NK-92 (cell line): ENCODE data around the gene SARS2.
A peak's percentile ranks its signal among the peaks of the same experiment; 100 is the strongest.
"Not testable (repeated sequence)": the region's sequence is repeated elsewhere in the genome, so short reads cannot be mapped to it uniquely, and the experiment has no call there.

Experiments
- DNase-seq: peaks from one replicate; lab custom pipeline; 2025; ENCODE audit not compliant: unreplicated experiment; lab: John Stamatoyannopoulos, UW

SARS2 gene

DNA sequence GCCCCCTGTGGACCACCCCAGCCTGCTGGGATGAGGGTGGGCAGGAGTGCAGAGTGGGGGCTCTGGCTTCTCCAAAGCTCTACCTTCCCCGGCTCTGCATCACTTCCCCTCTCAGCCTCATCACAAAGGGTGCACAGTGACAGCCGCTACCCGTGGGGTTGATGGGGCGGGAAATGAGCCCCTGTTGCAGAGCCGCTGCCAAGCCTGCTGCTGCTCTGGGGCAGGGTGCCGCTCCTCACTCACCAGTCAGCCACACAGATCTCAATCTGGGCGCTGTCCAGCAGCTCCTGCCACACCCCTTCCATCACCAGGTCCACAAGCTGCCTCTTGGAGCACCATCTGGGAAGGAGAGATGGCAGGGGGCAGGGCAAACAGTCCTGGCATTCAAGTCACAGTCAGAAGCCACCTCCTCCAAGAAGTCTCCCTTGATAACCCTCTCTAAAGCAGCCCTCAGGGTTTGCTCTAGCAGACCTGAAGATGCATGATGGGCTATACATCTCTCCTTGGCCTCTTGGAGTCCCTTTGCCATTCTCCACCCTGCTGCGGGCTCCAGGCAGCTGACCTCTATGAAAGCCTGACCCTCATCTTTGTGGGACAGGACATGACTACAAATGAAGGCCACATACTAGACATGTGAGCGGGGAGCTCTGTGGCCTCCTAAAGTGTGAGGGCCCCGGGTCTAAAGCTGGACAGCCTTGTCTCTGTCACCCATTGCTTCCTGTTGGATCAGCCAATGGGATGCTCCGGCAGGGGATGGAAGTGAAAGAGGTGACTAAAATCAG lies 15.9 kb upstream of the SARS2 start:
- no peak for DNase-seq

DNA sequence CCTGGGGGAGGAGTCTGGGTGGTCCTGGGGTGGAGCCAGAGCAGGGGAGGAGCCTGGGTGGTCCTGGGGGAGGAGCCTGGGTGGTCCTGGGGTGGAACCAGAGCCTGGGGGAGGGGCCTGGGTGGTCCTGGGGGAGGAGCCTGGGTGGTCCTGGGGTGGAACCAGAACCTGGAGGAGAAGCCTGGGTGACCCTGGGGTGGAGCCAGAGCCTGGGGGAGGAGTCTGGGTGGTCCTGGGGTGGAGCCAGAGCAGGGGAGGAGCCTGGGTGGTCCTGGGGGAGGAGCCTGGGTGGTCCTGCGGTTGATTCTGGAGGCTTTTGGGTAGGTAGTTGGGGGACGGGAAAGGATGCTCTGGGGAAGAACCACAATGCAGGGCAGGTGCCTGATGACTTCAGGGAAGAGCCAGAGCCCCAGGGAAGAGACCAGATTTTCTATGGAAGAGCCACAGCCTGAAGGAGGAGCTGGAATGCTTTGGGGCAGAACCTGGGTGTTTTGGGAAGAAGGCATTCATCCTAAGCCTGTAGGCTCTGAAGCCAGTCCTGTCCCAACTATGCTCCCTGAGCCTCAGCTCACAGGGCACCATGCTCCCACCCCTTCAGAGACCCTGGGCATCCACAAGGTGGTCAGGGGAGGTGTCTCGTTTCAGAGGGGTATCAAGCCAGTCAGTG lies 15.1 kb upstream of the SARS2 start:
- no peak for DNase-seq

- DNase-seq = no peak
Observed at GRCh38 chr19:38944981-38945506, 14.5 kb upstream of the SARS2 start.

DNA sequence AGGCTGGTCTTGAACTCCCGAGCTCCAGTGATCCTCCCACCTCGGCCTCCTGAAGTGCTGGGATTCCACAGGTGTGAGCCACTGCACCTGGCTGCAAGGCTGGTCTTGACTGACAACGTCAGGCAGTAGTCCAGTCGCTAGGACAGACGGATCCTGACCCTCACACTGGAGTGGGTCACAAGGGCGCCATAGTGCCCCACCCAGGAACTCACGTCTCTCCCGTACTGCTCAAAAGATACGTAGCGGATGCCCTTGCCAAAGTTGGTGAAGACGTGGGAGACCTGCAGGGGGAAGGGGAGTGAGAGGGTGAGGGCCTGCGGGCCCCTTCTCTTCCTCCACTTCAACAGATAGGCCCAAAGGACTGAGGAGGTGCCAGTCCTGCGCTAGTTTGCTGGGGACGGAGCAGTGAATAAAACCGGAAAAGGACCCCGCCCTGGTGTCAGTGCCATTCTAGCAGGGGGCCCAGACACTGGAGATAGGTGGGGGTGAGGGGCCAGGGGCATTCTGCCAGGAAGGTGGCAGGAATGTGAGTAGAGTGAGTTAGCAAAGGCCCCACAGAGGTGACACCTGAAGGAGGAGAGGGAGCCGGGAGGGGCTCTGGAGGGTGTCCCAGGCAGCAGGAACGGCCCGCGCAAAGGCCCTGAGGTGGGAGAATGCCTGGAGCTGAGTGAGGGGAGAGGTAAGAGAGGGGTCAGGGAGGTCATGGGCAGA lies 12.1 kb upstream of the SARS2 start:
- no peak for DNase-seq

- no peak for DNase-seq
Observed at GRCh38 chr19:38941979-38942378, 11.4 kb upstream of the SARS2 start.

DNA sequence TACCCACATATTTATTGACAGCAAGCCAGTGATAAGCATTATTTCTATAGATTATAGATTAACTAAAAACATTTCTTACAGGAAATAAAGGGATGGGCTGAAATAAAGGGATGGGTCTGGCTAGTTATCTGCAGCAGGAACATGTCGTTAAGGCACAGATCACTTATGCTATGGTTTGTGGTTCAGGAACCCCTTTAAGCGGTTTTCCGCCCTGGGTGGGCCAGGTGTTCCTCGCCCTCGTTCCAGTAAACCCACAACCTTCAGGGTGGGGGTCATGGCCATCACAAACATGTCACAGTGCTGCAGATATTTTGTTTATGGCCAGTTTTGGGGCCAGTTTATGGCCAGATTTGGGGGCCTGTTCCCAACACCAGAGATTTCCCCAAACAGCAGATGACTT lies 10.9 kb upstream of the SARS2 start:
- DNase-seq = not testable (repeated sequence)

DNA sequence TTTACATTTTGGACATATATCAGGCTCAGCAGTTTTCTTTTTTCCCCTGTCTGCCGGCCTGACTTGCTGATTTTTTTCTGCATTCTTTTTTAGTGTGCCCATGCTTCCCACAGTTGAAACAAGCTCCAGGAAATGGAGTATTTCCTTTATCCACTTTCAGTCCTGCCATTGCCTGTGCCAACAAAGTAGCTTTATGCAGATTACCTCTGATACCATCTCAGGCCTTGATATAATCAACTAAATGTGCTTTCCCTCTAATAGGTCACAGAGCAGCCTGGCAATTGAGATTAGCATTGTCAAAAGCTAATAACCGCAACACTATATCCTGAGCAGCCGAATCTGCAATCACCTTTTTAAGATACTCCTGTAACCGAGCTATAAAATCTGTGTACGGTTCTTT lies 9.4 kb upstream of the SARS2 start:
- no peak for DNase-seq

GRCh38 chr19:38933544-38933943 lies 3.0 kb upstream of the SARS2 start:
- DNase-seq = no peak

DNA sequence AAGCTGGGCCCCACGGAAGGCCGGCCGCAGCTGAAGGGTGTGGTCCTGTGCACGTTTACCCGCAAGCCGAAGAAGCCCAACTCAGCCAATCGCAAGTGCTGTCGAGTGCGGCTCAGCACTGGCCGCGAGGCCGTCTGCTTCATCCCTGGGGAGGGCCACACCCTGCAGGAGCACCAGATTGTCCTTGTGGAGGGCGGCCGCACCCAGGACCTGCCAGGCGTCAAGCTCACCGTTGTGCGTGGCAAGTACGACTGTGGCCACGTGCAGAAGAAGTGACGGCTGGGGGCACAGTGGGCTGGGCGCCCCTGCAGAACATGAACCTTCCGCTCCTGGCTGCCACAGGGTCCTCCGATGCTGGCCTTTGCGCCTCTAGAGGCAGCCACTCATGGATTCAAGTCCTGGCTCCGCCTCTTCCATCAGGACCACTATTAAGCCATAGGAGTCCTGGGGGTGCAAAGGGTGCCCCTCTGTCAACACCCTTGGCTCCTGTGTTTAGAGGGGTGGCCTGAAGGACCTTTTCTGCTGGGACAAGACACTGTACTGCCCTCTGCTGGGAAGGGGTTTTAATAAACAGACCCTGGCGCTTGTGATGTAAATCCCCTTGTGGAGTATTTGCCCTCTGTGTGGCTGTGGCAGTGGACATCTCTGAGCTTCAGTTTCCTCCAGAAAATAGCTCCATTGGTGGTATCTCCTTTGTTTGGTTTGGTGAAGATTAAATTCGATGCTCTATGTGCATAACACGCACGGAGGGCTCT lies 2.0 kb upstream of the SARS2 start:
- DNase-seq = no peak

- no peak for DNase-seq
Observed at GRCh38 chr19:38931521-38931793, 894 bp upstream of the SARS2 start.

- peak; percentile 93 for DNase-seq
Observed at GRCh38 chr19:38930776-38931520, 385 bp upstream of the SARS2 start, which contains the start of gene MRPS12. Gene MRPS12, plus strand, starts transcription at chr19:38930944. Its CDS starts 351 bp downstream, at chr19:38931295.

DNA sequence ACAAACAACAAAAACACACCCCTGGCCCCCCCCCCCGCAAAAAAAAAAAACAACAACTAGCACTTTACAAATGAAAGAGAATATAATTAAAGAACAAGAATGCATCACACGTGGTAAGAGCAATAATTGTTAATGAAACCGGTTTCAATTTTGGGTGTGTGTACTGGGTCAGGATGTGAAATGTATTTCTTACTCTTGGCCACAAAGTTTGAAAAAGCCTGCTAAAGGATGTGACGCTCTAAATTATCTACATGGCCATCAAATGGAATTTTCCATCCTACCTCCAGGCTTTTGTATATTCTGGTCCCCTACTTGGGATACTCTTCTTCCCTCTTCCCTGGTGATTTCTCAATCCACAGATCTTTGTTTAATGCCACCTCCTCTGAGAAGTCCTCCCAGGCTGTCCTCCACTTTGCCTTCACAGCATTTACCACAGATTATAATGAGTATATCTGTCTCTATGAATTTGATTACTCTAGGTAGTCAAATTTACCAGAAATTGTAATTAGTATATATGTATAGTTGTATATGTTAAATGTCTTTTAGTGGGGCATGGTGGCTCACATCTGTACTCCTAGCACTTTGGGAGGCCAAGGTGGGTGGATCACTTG lies 2.1 kb downstream of the SARS2 start:
- DNase-seq = no peak

GRCh38 chr19:38924388-38924787 lies 6.2 kb downstream of the SARS2 start:
- DNase-seq = no peak

DNA sequence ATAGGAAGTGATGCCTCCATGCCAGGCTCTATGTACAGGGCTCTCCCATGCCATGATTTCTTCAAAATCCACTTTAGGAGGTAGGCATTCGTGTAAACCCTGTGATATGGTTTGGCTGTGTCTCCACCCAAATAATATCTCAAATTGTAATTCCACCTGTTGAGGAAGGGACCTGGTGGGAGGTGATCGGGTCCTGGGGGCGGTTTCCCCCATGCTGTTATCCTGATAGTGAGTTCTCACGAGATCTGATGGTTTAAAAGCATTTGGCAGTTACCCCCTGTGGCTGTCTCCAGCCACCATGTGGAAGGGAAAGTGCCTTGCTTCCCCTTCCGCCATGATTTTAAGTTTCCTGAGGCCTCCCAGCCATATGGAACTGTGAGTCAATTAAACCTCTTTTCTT lies 8.1 kb downstream of the SARS2 start:
- no peak for DNase-seq

DNA sequence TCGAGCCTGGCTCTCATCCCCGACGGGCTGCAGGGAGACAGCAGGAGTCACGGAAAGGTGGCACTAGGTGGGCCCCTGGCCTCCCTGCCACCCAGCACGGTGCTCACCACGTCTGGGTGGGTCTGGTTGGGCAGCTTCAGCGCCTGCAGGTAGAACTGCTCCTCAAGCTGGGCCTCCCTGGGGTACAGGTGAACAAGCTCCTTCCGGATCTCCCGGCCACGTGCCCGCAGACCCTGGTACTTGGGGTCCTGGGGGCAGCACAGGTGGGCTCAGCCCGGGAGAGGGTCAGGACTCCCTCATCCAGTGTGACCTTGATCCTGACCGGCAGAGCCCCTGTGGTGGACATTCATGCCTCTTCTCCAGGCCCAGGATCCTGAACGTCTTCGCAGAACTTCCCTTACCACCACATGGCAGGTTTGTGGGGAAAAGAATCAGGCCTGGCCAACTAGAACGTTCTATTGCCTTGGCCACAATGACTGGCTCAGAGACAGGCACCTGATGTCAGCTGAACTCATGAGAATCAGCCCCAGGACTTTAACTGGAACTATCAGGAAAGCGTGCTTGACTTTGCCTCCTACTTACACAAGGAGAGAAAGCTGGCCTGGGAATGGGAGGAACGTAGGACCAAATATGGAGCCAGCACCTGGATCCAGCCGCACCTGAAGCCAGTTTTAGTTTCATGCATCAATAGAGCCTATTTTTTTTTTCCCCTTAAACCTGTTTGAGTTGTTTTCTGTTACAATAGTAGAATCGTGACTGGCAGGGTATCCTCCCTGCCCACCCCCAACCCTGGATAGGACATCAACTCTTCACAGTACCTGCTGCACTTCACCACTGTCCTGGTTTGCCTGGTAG lies 8.9 kb downstream of the SARS2 start:
- no peak for DNase-seq

- no peak for DNase-seq
Observed at GRCh38 chr19:38920602-38921419, 9.8 kb downstream of the SARS2 start.

- DNase-seq = no peak
Observed at GRCh38 chr19:38919837-38920601, 10.5 kb downstream of the SARS2 start.

DNA sequence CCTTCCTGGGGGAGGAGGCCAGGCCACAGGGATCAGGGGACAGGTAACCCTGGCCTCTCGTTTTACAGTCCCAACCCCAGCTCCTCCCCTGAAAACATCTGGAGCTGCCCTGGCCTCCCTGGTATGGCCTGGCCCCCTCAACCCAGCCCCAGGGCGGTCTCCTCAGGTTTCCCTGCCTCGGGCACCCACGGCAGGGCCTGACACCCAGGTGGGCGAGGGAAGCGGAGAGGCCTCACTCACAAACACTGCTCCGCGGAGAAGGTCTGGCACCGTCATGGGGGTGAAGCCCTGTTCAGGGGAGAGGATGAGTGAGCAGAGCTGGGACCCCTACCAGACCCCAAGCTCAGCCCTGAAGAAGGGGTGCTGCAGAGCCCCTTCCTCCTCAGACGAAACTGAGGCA lies 12.0 kb downstream of the SARS2 start:
- no peak for DNase-seq
